CD14-positive monocyte (primary cell): ENCODE measurements around the gene SYTL4. TPM values are rescaled to one million over a fixed set of nuclear protein-coding genes. Genes with fewer than 3 reads are reported as not detected.

Experiments
- DNase-seq, 3 donors: peaks; one replicate each; pipeline ENCODE4 v3.0.0-alpha.2; 2011 to 2022
- H2AFZ ChIP-seq: 2 replicates; pipeline ENCODE4 v1.6.0; 2012; ENCODE audit warnings: mild to moderate bottlenecking, low read depth, low read length, inconsistent platforms; ENCODE audit not compliant: insufficient read depth, poor library complexity, severe bottlenecking
- H3K27ac ChIP-seq, 2 donors: 1 replicate in 1 of 2; 2 replicates in 1 of 2; pipeline ENCODE4 v1.5.1; 2012 to 2013; ENCODE audit warnings: low read length in 2 of 2, control low read depth in 1 of 2, inconsistent platforms in 1 of 2, low read depth in 1 of 2, mild to moderate bottlenecking in 1 of 2
- H3K27me3 ChIP-seq, 2 donors: one replicate each; pipeline versions ENCODE4 v1.6.0 to v1.6.1; 2011 to 2013; ENCODE audit warnings: low read length in 2 of 2; ENCODE audit not compliant: control insufficient read depth in 2 of 2, insufficient read depth in 2 of 2
- H3K36me3 ChIP-seq, 2 donors: replicated peaks in 1 of 2; 1 replicate in 1 of 2; 2 replicates in 1 of 2; pipeline versions ENCODE4 v1.5.1 to v1.6.1; 2012 to 2013; ENCODE audit warnings: low read length in 2 of 2, control low read depth in 1 of 2, inconsistent platforms in 1 of 2, mild to moderate bottlenecking in 1 of 2; ENCODE audit not compliant: insufficient read depth in 2 of 2, control insufficient read depth in 1 of 2
- H3K4me1 ChIP-seq, 2 donors: 1 replicate in 1 of 2; 2 replicates in 1 of 2; pipeline versions ENCODE4 v1.5.1 to v1.6.1; 2012 to 2013; ENCODE audit warnings: low read length in 2 of 2, control low read depth in 1 of 2, inconsistent platforms in 1 of 2, mild to moderate bottlenecking in 1 of 2, moderate library complexity in 1 of 2; ENCODE audit not compliant: insufficient read depth in 2 of 2, control insufficient read depth in 1 of 2
- H3K4me2 ChIP-seq: replicated peaks from 2 replicates; pipeline ENCODE3; 2012; ENCODE audit warnings: low read length, moderate library complexity, mild to moderate bottlenecking; ENCODE audit not compliant: poor library complexity, severe bottlenecking; ENCODE audit errors: extremely low read depth
- H3K4me3 ChIP-seq, 3 experiments: fragments of 200-600 bp in 1 of 3; sonication (generic) in 1 of 3; replicated peaks in 1 of 3; 1 replicate in 2 of 3; 2 replicates in 1 of 3; pipeline ENCODE4 v1.5.1; 2011 to 2013; ENCODE audit warnings: low read length in 3 of 3, mild to moderate bottlenecking in 3 of 3, control low read depth in 2 of 3, low read depth in 2 of 3, inconsistent platforms in 1 of 3, moderate library complexity in 1 of 3
- H3K79me2 ChIP-seq: 2 replicates; pipeline ENCODE4 v1.6.0; 2012; ENCODE audit warnings: mild to moderate bottlenecking, control low read depth, inconsistent platforms, low read length, moderate library complexity; ENCODE audit not compliant: insufficient read depth
- H3K9ac ChIP-seq: 2 replicates; pipeline ENCODE4 v1.6.0; 2017; ENCODE audit warnings: low read length, mild to moderate bottlenecking; ENCODE audit not compliant: insufficient read depth, poor library complexity, severe bottlenecking
- H3K9me3 ChIP-seq, 2 donors: replicated peaks in 1 of 2; 1 replicate in 1 of 2; 2 replicates in 1 of 2; pipeline versions ENCODE4 v1.5.1 to v1.6.1; 2012 to 2013; ENCODE audit warnings: low read length in 2 of 2, control low read depth in 1 of 2; ENCODE audit not compliant: control insufficient read depth in 1 of 2, insufficient read depth in 1 of 2
- H4K20me1 ChIP-seq: 2 replicates; pipeline ENCODE4 v1.6.0; 2012; ENCODE audit warnings: mild to moderate bottlenecking, low read length, control low read depth, moderate library complexity; ENCODE audit not compliant: insufficient read depth
- H3K27ac Mint-ChIP-seq, 7 donors: one replicate each; pipeline ENCODE4 v1.8.0; 2020; ENCODE audit warnings: mild to moderate bottlenecking in 7 of 7, mixed read lengths in 7 of 7, moderate library complexity in 6 of 7, inconsistent platforms in 2 of 7
- H3K27me3 Mint-ChIP-seq, 3 donors: one replicate each; pipeline ENCODE4 v1.8.0; 2021 to 2022; ENCODE audit warnings: low read depth in 3 of 3, mild to moderate bottlenecking in 3 of 3, mixed read lengths in 3 of 3, moderate library complexity in 3 of 3, inconsistent platforms in 1 of 3
- H3K36me3 Mint-ChIP-seq, 2 donors: one replicate each; pipeline ENCODE4 v1.8.0; 2020; ENCODE audit warnings: mixed read lengths in 2 of 2, inconsistent platforms in 1 of 2, mild to moderate bottlenecking in 1 of 2
- H3K4me1 Mint-ChIP-seq: one replicate; pipeline ENCODE4 v1.8.0; 2020; ENCODE audit warnings: mild to moderate bottlenecking, mixed read lengths
- H3K4me3 Mint-ChIP-seq, 2 donors: one replicate each; pipeline ENCODE4 v1.8.0; 2020; ENCODE audit warnings: mild to moderate bottlenecking in 2 of 2, mixed read lengths in 2 of 2, moderate library complexity in 1 of 2
- H3K9me3 Mint-ChIP-seq, 7 donors: one replicate each; pipeline ENCODE4 v1.8.0; 2020 to 2022; ENCODE audit warnings: mixed read lengths in 7 of 7, mild to moderate bottlenecking in 6 of 7, moderate library complexity in 6 of 7, inconsistent platforms in 2 of 7
- WGBS: methylation state at CpG from one replicate; pipeline ENCODE4 v1.1.5; 2013; ENCODE audit warnings: missing lambda C conversion rate; ENCODE audit not compliant: insufficient coverage; 5-methylcytosine and 5-hydroxymethylcytosine counted together
- intact Hi-C, 2 donors: fragments of 100-400 bp; cut with micrococcal nuclease; formaldehyde crosslinking; loops; one replicate each; pipeline versions ENCODE4 v1.15.0 to v1.15.1; 2023
- polyA plus RNA-seq, 3 donors: library from polyadenylated mRNA; depleted of rRNA in 1 of 3; unstranded in 2 of 3; stranded (reverse) in 1 of 3; fragments of 300-500 nt in 2 of 3; fragments of >200 nt in 1 of 3; fragmentation: Illumina TruSeq in 2 of 3; gene quantifications; 1 replicate in 2 of 3; 2 replicates in 1 of 3; pipeline ENCODE4 v1.2.3, GENCODE V29; 2012 to 2021
- TF ChIP-seq, protein P1 (sequence below): fragments of 200-600 bp; IDR thresholded peaks from one replicate; pipeline ENCODE4 v1.8.0; 2022; ENCODE audit warnings: antibody characterized with exemption, mild to moderate bottlenecking

Gene SYTL4
- polyA plus RNA-seq, 3 donors = 0.17 TPM; not detected in 2

DNA sequence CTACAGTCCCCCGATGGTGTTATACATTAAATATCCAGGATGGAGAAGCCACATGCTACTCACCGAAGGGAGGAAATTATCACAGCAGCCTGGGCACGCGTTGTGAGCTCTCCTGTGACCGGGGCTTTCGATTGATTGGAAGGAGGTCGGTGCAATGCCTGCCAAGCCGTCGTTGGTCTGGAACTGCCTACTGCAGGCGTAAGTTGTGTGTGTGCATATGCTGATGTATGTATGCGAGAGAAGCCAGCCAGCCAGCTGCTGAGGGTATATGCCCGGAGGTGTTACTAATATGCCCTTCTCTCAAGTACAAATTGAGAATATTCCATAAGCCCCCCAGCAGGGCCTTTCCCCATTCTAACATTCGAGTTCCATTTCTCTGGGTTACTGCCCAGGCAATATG, 69.8 kb downstream of the SYTL4 start:
- H3K9me3 ChIP-seq = no peaks in the 10 kb centered on the region
- DNase-seq = no peak
- H3K27me3 ChIP-seq = no peaks in the 10 kb centered on the region
- no peak overlapping the region for H3K4me3 Mint-ChIP-seq
- TF ChIP-seq, protein P1, sequence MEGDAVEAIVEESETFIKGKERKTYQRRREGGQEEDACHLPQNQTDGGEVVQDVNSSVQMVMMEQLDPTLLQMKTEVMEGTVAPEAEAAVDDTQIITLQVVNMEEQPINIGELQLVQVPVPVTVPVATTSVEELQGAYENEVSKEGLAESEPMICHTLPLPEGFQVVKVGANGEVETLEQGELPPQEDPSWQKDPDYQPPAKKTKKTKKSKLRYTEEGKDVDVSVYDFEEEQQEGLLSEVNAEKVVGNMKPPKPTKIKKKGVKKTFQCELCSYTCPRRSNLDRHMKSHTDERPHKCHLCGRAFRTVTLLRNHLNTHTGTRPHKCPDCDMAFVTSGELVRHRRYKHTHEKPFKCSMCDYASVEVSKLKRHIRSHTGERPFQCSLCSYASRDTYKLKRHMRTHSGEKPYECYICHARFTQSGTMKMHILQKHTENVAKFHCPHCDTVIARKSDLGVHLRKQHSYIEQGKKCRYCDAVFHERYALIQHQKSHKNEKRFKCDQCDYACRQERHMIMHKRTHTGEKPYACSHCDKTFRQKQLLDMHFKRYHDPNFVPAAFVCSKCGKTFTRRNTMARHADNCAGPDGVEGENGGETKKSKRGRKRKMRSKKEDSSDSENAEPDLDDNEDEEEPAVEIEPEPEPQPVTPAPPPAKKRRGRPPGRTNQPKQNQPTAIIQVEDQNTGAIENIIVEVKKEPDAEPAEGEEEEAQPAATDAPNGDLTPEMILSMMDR = no peak
- no peak overlapping the region for H3K27ac ChIP-seq
- 100% methylated on average over 5 of the region's 13 CpGs for whole genome bisulfite sequencing
- H3K9ac ChIP-seq = no peak overlapping the region
- H3K27ac Mint-ChIP-seq = no peak overlapping the region
- no peaks in the 10 kb centered on the region for H3K4me1 ChIP-seq
- no peaks in the 10 kb centered on the region for H3K79me2 ChIP-seq
- no peaks in the 10 kb centered on the region for H3K36me3 ChIP-seq
- peaks cover 0 to 18% (median 17%) of the 10 kb centered on the region in 3 donors for H3K27me3 Mint-ChIP-seq
- no peaks in the 10 kb centered on the region for H3K4me1 Mint-ChIP-seq
- H4K20me1 ChIP-seq = no peaks in the 10 kb centered on the region
- intact Hi-C loops = no loop called here
- peaks cover 0 to 2% (median 0%) of the 10 kb centered on the region in 7 donors for H3K9me3 Mint-ChIP-seq
- no peaks in the 10 kb centered on the region for H3K36me3 Mint-ChIP-seq
- H3K4me2 ChIP-seq = no peak overlapping the region
- no peak overlapping the region for H2AFZ ChIP-seq
- no peak overlapping the region for H3K4me3 ChIP-seq

DNA sequence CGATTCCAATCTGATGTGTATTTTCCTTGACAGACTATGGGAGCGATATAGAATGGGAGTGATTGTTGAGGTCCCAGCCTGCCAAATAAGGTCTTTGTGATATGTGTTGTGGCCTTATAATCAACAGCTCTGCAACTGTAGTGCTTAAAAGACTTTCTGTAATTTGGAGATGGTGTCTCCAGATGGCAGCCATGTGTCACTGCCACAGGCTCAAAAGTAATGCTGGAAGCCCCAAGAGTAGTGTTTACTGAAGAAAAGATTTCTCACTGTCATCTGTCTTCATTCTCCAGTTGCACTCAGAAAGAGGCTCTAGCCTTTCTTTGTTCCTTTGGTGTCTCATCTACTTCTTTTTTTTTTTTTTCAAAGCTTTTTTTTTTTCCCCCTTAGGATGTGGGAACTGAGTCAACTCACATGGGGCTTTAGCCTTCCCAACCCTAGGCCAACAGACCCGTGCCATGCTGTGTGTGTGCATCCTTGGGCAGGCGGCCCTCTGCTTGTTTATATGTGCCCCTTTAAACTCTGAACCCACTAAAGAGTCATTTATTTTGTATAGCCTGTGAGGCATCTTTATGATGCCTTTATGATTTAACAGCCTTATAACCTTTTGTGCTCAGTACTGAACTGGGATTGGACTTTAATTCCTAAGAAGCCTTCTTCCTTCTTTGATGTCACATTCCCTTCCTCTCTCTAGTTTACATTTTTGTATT, 72.3 kb downstream of the SYTL4 start:
- Mint-ChIP-seq H3K4me1 (no peaks in the 10 kb centered on the region), H3K27me3 (peaks cover 0 to 21% (median 15%) of the 10 kb centered on the region in 3 donors), H3K4me3 (no peak overlapping the region), H3K9me3 (peaks cover 0 to 2% (median 0%) of the 10 kb centered on the region in 7 donors), H3K36me3 (no peaks in the 10 kb centered on the region), H3K27ac (no peak overlapping the region)
- WGBS = no CpG with 5 or more reads among the region's 4 CpGs
- no peak overlapping the region for H3K9ac ChIP-seq
- TF ChIP-seq, protein P1 = no peak
- no peaks in the 10 kb centered on the region for H3K36me3 ChIP-seq
- no peaks in the 10 kb centered on the region for H3K79me2 ChIP-seq
- no peak overlapping the region for H3K27ac ChIP-seq
- H3K4me3 ChIP-seq = no peak overlapping the region
- H2AFZ ChIP-seq = no peak overlapping the region
- H3K27me3 ChIP-seq = peaks cover 0 to 7% of the 10 kb centered on the region in 2 donors
- H3K4me1 ChIP-seq = no peaks in the 10 kb centered on the region
- no peaks in the 10 kb centered on the region for H4K20me1 ChIP-seq
- H3K9me3 ChIP-seq = no peaks in the 10 kb centered on the region
- no peak overlapping the region for H3K4me2 ChIP-seq
- DNase-seq = no peak
- intact Hi-C loops = no loop called here
